Measurements from ENCODE around the gene SYTL3.
A peak's percentile ranks its signal among the peaks of the same experiment; 100 is the strongest.
"Not testable (repeated sequence)": the region's sequence is repeated elsewhere in the genome, so short reads cannot be mapped to it uniquely, and the experiment has no call there.

Gene SYTL3

DNA sequence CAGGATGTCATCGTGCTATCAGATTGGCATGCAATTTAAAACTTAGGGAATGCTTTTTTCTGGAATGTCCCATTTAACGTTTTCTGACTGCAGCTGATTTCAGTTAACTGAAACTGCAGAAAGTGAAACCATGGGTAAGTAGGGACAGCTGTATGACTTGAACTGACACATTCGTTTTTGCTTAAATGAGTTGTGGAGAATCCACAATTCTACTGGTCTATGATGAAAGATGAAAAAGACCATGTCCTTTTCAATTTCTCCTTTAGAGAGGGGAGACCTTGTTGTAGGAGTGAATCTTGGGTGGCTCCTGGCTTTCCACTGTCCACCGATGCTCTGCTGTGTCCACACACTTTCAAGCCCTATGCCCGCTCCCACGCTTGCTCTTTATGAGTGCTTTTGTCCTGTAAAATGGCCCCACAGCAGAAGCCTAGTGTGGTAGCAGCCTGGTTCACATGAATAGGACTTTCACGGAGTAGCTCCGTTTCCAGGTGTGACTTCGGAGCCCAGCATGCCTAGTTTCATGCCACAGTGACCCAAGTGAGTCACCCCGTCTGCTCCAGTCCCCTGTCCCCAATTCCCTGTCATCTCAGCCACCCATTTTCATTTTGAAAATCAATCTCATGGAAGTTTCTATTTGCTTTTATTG is 27.2 kb upstream of the SYTL3 start:
- DNase-seq, result no peak

GRCh38 chr6:158624684-158625682 is 24.9 kb upstream of the SYTL3 start:
- DNase-seq, result no peak

DNA sequence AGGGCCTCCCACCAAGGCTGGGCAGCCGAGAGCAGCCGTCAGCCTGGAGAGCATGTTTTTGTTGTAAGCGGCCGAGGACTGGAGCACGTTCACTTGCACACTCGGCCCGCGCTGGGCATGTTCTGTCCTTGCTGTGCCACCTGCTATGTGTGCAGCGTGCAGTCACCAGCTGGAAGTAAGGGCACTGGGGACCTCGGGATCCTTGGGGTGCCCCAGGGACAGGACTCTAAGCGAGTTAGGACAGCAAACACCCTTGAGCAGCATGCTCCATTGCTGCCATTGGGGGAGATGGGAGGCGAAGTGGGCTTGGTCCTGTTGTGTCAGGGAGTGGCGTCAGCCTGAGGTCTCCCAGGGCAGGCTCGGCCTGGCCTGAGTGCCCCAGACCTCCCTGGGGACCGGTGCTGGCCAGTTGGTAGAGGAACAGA is 24.0 kb upstream of the SYTL3 start:
- DNase-seq, result no peak

DNA sequence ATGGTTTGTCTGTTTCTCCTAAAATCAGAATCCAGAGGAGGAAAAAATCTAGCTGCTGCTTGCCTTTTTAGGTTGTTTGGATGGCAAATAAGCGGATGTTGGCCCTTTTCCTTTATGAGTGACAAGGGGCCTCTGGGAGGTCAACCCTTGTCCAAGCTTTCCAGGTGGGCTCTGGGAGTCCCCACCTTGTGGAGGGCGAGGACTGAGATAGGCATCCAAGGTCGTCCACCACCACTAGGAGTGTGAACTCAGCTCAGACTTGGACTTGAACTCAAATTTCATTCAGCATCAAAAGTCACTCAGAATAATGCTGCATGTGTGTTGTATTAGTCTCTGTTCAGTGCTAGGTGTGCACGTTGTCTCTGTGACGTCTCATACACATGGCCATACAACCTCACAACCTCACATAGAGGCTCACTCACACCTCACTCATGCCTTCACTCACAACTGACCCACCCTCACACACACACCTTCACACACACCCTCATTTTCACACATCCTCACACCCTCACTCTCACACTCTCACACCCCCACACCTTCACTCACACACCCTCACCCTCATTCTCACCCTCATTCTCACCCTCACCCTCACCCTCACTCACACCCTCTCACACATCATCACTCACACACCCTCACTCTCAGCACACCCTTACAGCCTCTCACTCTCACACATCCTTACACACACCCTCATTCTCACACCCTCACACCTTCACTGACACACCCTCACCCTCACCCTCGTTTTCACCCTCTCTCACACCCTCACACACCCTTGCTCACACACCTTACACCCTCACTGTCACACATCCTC is 23.3 kb upstream of the SYTL3 start:
- DNase-seq, result no peak

GRCh38 chr6:158627168-158627939 is 22.5 kb upstream of the SYTL3 start:
- no peak for DNase-seq

GRCh38 chr6:158627940-158628211 is 22.0 kb upstream of the SYTL3 start:
- DNase-seq, result no peak

DNA sequence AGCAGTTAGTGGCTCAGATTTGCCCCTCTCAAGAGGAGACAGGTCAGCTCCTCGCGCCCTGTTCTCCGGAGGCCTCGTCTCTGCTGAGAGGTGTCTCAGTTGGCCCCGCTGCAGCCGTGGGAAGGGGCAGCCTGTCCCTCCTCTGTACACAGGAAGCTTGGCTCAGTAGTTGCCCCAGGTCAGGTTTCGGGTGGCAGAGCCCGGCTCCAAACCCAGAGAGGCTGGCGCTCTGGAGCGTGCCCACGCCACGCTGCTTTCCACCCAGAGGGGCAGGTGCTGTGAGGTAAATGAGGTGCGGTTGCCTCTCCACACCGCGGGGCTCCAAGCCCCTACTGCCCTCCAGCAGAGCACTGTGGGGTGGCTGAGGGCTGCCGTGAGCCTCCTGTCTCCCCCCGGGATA is 21.3 kb upstream of the SYTL3 start:
- no peak for DNase-seq

DNA sequence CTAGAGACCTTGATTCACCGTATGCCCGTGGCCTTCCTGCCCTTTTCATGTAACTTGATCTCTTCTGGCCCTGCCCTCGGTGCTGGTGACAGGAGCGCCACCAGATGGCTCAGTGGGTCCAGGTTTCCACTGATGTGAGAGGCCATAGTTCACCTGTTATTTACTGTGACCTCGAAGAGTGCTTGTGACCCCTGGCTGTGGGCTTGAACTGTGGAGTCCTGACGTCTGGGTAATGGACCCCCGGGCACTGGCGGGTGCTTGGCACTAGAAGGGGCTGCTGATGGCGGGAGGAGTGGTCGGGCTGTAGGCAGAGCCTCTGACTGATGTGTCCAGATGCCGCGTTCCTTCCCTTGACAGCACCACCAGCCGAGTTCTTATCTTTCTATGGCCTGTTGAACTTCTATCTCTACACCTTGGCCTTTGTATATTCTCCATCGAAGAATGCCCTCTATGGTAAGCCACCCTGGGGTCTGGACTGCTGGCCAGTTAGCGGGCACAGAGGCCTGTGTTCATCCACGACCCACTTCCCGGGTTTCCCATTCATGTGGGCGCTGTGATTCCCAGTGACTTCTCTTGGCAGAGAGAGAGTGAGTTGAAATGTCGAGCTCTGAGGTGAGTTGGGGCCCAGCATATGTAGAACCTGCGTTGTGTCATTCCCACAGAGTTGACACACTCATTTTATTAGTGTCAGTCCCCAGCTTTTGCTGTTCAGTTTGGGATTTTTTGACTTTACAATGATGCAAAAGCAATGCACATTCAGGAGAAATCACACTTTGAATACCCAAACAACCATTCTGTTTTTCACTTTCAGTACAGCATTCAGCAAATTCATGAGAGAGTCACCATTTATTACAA is 20.3 kb upstream of the SYTL3 start:
- peak; percentile 75 for DNase-seq

DNA sequence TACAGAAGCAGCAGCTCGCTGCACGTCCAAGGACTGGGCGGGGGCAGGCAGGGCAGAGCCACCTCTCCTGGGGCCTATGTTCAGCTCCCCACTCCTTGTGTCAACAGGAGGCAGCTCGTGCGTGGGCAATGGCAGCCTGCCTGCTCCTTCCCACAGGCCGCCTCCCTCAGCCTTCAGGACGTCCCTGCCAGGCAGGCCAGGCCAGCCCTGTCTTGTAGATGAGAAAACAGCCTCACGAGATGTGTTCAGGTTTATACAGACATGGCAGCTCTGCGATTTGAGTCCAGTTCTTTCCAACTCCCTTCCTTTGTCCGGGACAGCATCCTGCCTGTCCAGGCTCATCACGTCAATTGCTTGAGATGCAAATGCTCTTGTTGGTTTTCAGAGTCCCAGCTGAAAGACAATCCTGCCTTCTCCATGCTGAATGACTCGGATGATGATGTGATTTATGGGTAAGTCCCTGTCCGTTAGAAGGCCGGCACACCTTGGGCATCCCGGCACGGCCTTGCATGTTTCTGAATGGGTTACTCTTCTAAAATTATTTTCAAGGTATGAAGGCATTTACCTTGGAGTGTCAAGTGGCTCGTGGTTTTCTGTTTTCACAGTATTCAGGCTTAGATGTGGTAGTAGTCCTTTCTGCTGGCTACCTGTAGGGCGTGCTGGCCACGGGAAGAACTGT is 18.8 kb upstream of the SYTL3 start:
- DNase-seq, result no peak

GRCh38 chr6:158631678-158632537 is 17.9 kb upstream of the SYTL3 start:
- DNase-seq, result peak; percentile 76

DNA sequence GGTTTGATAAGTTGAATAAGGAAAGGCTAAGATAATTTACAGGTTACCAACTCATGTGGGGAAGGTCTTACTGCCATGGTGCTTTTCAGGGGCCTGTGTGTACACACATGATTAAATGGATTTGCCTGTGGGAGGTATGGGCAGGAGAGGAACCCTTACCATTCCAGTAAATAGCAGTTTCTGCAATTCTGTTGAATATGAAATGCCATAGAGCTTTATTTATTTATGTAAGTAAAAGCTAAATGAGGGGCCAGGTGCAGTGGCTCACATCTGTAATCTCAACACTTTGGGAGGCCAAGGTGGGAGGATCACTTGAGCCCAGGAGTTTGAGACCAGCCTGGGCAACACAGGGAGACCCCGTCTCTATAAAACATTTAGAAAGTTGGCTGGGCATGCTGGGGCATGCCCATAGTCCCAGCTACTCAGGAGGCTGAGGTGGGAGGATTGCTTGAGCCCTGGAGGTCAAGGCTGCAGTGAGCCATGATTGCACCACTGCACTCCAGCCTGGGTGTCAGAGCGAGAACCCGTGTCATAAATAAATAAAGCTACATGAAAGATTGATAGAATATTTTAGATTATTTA is 17.2 kb upstream of the SYTL3 start:
- DNase-seq, result not testable (repeated sequence)

DNA sequence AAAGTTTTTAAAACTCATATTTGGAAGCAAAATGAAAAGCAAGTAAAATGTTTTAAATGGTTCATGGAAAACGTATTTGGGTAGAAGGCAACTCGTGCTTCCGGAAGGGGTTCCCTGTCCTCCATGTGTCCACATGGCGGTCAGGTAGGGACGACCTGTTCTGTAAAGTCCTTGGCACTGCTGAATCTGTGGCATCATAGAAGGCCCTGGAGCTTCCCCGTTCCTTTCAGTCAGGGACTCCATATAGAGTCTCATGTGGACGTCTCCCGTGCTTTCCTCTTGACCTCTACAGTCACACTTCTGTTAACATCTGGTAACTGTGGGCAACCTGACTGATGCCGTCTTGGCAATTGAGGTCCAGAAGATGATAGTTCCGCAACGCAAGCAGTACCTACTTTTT is 16.7 kb upstream of the SYTL3 start:
- DNase-seq, result no peak

GRCh38 chr6:158634695-158635426 is 15.0 kb upstream of the SYTL3 start:
- DNase-seq, result no peak

DNA sequence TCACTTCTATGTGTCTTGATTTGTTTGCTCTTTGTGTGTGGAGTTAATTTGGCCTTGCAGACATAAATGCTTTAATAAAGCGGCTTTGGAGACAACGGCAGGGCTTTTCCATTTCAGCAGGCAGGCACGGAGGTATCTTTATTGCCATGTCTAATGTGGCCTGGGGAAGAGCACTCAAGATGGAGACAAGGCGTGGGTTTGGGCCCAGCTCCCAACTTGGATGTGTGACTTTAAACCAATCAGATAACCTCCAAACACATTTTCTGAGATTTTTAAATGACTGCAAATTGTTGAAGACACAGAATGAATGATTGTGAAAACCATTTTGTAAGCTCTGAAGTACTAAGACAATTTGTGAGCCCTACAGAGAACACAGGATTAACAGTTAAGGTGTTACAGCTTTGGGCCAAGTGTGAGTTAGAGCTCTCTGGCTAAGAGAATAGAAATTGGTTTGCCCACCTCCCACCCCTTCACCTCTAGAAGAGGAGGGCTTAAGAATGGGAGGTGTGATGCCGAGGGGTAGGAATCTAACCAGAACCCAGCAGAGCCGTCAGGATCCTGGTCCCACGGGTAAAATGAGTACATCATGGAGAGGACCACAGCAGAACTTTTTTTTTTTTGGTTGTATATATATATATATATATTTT is 14.3 kb upstream of the SYTL3 start:
- DNase-seq, result no peak

- DNase-seq, result no peak
Measured at GRCh38 chr6:158636778-158637177, 13.1 kb upstream of the SYTL3 start.

DNA sequence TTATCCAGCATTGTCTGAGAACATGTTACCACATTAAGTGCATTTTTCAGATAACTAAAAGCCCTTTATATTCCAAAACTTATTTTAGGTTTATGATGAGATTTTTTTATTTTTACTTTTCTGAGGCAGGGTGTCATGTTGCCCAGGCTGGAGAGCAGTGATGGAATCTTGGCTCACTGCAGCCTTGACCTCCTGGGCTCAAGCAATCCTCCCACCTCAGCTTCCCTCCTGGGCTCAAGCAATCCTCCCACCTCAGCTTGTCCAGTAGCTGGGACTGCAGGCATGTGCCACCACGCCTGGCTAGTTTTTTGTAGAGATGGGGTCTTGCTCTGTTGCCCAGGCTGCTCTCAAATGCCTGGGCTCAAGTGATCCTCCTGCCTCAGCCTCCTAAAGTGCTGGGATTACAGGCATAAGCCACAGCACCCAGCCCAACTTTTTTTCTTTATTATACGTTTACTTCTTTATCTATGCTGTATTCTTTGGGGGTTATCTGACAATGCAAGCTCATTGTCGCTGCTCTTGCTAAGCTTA is 11.5 kb upstream of the SYTL3 start:
- no peak for DNase-seq

GRCh38 chr6:158639056-158639455 is 10.8 kb upstream of the SYTL3 start:
- no peak for DNase-seq

- no peak for DNase-seq
Measured at GRCh38 chr6:158640519-158640918, 9.3 kb upstream of the SYTL3 start.
